OCI-LY3 (cell line): ENCODE measurements around the gene TSPOAP1.

ENCODE experiments used
- H2AFZ ChIP-seq: fragments of 200-600, 300-600 bp; shearing (Covaris generic); 2 replicates; pipeline ENCODE4 v1.6.0; 2014; ENCODE audit warnings: antibody characterized with exemption, low read depth, low read length
- H3K27ac ChIP-seq: fragments of 200-600, 300-600 bp; sonication (generic); 2 replicates; pipeline ENCODE4 v1.5.1; 2014; ENCODE audit warnings: mild to moderate bottlenecking, low read length, moderate library complexity, mixed read lengths
- H3K27me3 ChIP-seq: fragments of 200-600, 300-600 bp; sonication (generic); 2 replicates; pipeline ENCODE4 v1.6.1; 2014; ENCODE audit warnings: low read depth, low read length, mixed read lengths
- H3K36me3 ChIP-seq: fragments of 200-600, 300-600 bp; sonication (generic); replicated peaks from 2 replicates; pipeline ENCODE3; 2014; ENCODE audit warnings: low read depth, low read length, mixed read lengths
- H3K4me1 ChIP-seq: fragments of 300-600, 200-600 bp; sonication (generic); 2 replicates; pipeline ENCODE4 v1.6.1; 2014; ENCODE audit warnings: low read length, mixed read lengths
- H3K4me2 ChIP-seq: fragments of 200-600, 300-600 bp; sonication (generic); 2 replicates; pipeline ENCODE4 v1.6.1; 2014; ENCODE audit warnings: low read length, mixed read lengths
- H3K4me3 ChIP-seq: fragments of 300-600, 200-600 bp; sonication (generic); 2 replicates; pipeline ENCODE4 v1.5.1; 2014; ENCODE audit warnings: antibody characterized with exemption, mild to moderate bottlenecking, low read length, moderate library complexity
- H3K79me2 ChIP-seq: fragments of 300-600, 200-600 bp; shearing (Covaris generic); 2 replicates; pipeline ENCODE4 v1.6.1; 2014; ENCODE audit warnings: mild to moderate bottlenecking, low read length, mixed read lengths
- H3K9ac ChIP-seq: fragments of 300-600, 200-600 bp; shearing (Covaris generic); 2 replicates; pipeline ENCODE4 v1.6.0; 2014; ENCODE audit warnings: mild to moderate bottlenecking, low read length, moderate library complexity
- H3K9me3 ChIP-seq: fragments of 200-600, 300-600 bp; shearing (Covaris generic); 2 replicates; pipeline ENCODE4 v1.6.1; 2014; ENCODE audit warnings: low read length, mixed read lengths; ENCODE audit not compliant: insufficient read depth
- H4K20me1 ChIP-seq: fragments of 200-600, 300-600 bp; sonication (generic); 2 replicates; pipeline ENCODE4 v1.6.1; 2016; ENCODE audit warnings: low read length, mixed read lengths; ENCODE audit not compliant: insufficient read depth
- CTCF ChIP-seq: fragments of 200-600, 300-600 bp; sonication (generic); IDR thresholded peaks from 2 replicates; pipeline ENCODE4 v1.5.1; 2014; ENCODE audit warnings: antibody characterized with exemption, low read length, low read depth
- EZH2phosphoT487 ChIP-seq: fragments of 200-600 bp; shearing (Covaris generic); IDR thresholded peaks from 2 replicates; pipeline ENCODE4 v1.6.1; 2018; ENCODE audit warnings: antibody characterized with exemption, mixed run types, low read depth

TSPOAP1 gene

GRCh38 chr17:58330538-58330996 is 2.0 kb upstream of the TSPOAP1 start:
- Histone ChIP-seq H2AFZ (no peak overlapping the region), H3K9me3 (peaks cover 5% of the 10 kb centered on the region; the same call in 1 of the 2 replicates), H3K4me2 (peak overlapping the region; percentile 92), H3K36me3 (peaks cover 28% of the 10 kb centered on the region), H3K4me3 (peak overlapping the region; percentile 96), H3K79me2 (peaks cover 61% of the 10 kb centered on the region), H3K27ac (peak overlapping the region; percentile 99), H3K27me3 (no peaks in the 10 kb centered on the region), H3K9ac (peak overlapping the region; percentile 100), H3K4me1 (peaks cover 54% of the 10 kb centered on the region), H4K20me1 (peaks cover 47% of the 10 kb centered on the region)
- no peak for TF ChIP-seq EZH2phosphoT487
- TF ChIP-seq CTCF: no peak

GRCh38 chr17:58329810-58330537 is 1.4 kb upstream of the TSPOAP1 start:
- Histone ChIP-seq H2AFZ (no peak overlapping the region), H3K4me2 (peak overlapping the region; percentile 92), H4K20me1 (peaks cover 47% of the 10 kb centered on the region), H3K27me3 (no peaks in the 10 kb centered on the region), H3K4me3 (peak overlapping the region; percentile 96), H3K36me3 (peaks cover 28% of the 10 kb centered on the region), H3K4me1 (peaks cover 48% of the 10 kb centered on the region), H3K79me2 (peaks cover 55% of the 10 kb centered on the region), H3K9ac (peak overlapping the region; percentile 100), H3K9me3 (no peaks in the 10 kb centered on the region; the same call in 1 of the 2 replicates), H3K27ac (peak overlapping the region; percentile 99)
- TF ChIP-seq CTCF (no peak), EZH2phosphoT487 (no peak)

GRCh38 chr17:58329035-58329809 is 627 bp upstream of the TSPOAP1 start:
- Histone ChIP-seq H3K9ac (peak overlapping the region; percentile 100), H3K4me2 (peak overlapping the region; percentile 92), H3K4me1 (peaks cover 40% of the 10 kb centered on the region), H4K20me1 (peaks cover 47% of the 10 kb centered on the region), H3K27me3 (no peaks in the 10 kb centered on the region), H3K79me2 (peaks cover 48% of the 10 kb centered on the region), H3K36me3 (peaks cover 28% of the 10 kb centered on the region), H2AFZ (no peak overlapping the region), H3K27ac (peak overlapping the region; percentile 99), H3K9me3 (no peaks in the 10 kb centered on the region; the same call in 1 of the 2 replicates), H3K4me3 (peak overlapping the region; percentile 96)
- TF ChIP-seq EZH2phosphoT487: no peak
- TF ChIP-seq CTCF: peak; percentile 49
